ENCODE results near the gene CTRB2.

The CTRB2 gene

DNA sequence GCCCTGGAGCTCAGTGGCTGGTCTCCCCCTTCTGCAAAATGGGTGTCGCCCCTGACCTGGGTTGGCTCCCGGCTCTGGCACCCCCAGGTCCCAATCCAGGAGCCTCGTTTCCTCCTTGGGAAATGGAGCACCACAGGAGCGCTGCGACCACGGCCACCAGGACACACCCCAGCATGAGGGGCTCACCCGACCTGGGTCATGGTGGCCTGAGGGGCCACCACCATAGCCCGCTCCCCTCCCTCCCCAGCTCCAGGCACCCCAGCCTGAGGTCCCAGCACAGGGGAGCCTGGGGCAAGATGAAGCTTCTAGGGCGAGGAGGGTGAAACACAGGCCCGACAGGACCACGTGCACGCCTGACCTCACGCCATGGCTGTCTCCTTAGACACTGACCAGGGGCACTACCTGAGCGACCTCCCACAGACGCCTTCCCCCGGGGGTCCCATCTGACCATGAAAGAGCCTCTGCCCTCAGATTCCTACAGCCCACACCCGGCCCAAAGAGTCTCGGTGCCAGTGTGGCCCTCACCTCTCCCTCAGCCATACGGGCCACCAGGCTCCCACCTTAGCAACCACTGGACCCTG, 32.7 kb upstream of the CTRB2 start:
- DNase-seq (ENCODE audit: low read depth), result no peak
- no peak for TF ChIP-seq CTCF (conservative IDR thresholded peaks at IDR 0.05; ENCODE audit: low read length)
- H3K4me3 ChIP-seq (ENCODE audit: low read length), result no peak overlapping the region

DNA sequence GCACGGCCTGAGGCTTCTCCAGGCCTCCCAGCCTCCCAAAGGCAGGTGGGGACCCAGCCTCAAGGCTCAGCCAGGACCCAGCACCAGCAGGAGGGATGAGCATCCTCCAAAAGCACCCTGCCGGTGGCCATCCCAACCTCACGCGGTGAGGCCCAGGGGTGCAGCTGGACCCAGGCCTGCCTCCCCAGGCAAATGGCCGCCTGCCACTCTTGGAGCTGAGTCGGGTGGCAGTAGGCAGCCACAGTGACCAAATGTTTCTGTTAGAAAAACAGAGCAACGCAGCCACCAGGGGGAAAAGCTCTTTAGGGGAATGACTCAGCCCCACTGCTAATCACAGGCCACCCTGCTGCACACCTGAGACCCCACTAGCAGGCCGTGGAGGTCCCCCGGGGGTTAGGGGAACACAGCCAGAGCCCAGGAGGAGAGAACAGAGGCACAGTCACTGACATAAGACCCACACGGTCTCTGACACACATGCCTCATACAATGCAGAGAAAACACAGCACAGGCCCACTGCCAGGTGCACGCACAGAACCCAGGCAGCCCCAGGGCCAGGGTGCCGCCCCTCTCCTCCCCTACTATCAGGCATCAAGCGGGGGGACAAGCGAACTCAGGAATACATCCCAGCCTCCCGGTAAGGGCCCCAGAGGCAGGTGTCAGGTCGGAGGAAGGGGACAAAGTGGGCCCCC, 32.0 kb upstream of the CTRB2 start:
- no peak for DNase-seq (ENCODE audit: low read depth)
- H3K4me3 ChIP-seq (ENCODE audit: low read length), result peak overlapping the region; percentile 15; the same call in 1 of the 2 replicates
- TF ChIP-seq CTCF (conservative IDR thresholded peaks at IDR 0.05; ENCODE audit: low read length), result peak; percentile 40

- TF ChIP-seq CTCF (conservative IDR thresholded peaks at IDR 0.05; ENCODE audit: low read length), result no peak
- peak overlapping the region; percentile 22 for H3K4me3 ChIP-seq (ENCODE audit: low read length)
- DNase-seq (ENCODE audit: low read depth), result peak; percentile 93
Observed at GRCh38 chr16:75238132-75238852, 31.3 kb upstream of the CTRB2 start.

GRCh38 chr16:75237398-75238131, 30.6 kb upstream of the CTRB2 start:
- TF ChIP-seq CTCF (conservative IDR thresholded peaks at IDR 0.05; ENCODE audit: low read length), result no peak
- H3K4me3 ChIP-seq (ENCODE audit: low read length), result no peak overlapping the region
- DNase-seq (ENCODE audit: low read depth), result no peak

GRCh38 chr16:75236736-75237397, 29.9 kb upstream of the CTRB2 start:
- H3K4me3 ChIP-seq (ENCODE audit: low read length), result no peak overlapping the region
- no peak for DNase-seq (ENCODE audit: low read depth)
- no peak for TF ChIP-seq CTCF (conservative IDR thresholded peaks at IDR 0.05; ENCODE audit: low read length)

DNA sequence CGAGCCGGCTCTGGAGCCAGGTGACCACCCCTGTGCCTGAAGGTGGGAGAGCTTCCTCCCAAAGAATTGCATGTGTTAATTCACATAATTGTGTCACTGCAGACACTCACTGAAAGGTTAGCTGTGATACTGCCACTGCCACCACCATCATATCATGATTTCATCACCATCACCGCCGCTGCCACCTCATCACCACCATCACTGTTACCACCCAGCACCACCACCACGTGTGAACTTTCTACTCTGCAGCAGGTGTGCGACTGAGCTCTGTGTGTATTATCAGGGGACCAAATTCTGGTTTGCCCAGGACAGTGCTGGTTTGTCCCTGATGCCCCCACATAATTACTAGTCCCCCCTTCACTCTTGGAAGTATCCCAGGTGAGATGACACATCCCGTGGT, 29.3 kb upstream of the CTRB2 start:
- no peak for TF ChIP-seq CTCF (conservative IDR thresholded peaks at IDR 0.05; ENCODE audit: low read length)
- H3K4me3 ChIP-seq (ENCODE audit: low read length), result no peak overlapping the region
- DNase-seq (ENCODE audit: low read depth), result no peak

Data from AG10803 (cell line).